Jurkat, Clone E6-1 (cell line): ENCODE measurements around the gene SEPTIN10.
"Not testable (repeated sequence)": the region's sequence is repeated elsewhere in the genome, so short reads cannot be mapped to it uniquely, and the experiment has no call there.

ENCODE experiments used
- DNase-seq: peaks from one replicate; pipeline ENCODE4 v3.0.0-alpha.2; 2011; ENCODE audit warnings: low read depth, low spot score
- H3K4me3 ChIP-seq: 2 replicates; pipeline ENCODE4 v1.5.1; 2011; ENCODE audit warnings: mild to moderate bottlenecking, low read length, control low read depth, moderate library complexity

The SEPTIN10 gene

DNA sequence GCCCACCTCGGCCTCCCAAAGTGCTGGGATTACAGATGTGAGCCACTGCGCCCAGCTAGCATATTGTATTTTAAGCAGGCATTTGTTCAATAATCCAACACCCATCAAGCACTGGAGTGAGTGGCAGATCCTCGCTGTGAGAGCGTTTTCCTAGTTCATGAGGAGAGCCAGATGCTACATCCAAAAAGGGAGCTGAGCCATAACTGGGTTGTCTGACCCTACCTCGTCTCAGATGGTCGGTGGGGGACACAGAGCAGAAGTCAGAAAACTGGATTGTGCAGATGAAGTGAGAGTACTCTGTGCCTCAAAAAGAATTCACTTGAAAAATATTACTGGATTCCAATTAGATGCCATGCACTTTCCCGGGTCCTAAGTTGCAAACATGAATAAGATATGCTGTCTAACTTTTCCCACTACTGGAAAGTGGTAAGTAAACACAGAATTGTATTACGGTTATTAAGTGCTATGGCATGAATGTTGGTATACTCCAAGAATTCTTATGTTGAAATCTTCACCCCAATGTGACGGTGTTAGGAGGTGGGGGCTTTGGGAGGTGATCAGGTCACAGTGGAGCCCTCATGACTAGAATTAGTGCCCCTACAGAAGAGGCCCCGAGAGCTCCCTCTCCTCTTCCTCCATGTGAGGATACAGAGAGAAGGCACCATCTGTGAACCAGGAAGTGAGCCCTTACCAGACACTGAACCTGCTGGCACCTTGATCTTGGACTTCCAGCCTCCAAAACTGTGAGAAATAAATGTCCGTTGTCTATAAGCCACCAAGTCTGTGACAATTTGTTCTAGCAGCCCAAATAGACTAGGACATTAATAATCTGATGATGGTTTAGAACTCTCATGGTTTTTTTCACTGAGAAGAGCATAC is 21.9 kb upstream of the SEPTIN10 start:
- DNase-seq: no peak
- H3K4me3 ChIP-seq: no peak overlapping the region

DNA sequence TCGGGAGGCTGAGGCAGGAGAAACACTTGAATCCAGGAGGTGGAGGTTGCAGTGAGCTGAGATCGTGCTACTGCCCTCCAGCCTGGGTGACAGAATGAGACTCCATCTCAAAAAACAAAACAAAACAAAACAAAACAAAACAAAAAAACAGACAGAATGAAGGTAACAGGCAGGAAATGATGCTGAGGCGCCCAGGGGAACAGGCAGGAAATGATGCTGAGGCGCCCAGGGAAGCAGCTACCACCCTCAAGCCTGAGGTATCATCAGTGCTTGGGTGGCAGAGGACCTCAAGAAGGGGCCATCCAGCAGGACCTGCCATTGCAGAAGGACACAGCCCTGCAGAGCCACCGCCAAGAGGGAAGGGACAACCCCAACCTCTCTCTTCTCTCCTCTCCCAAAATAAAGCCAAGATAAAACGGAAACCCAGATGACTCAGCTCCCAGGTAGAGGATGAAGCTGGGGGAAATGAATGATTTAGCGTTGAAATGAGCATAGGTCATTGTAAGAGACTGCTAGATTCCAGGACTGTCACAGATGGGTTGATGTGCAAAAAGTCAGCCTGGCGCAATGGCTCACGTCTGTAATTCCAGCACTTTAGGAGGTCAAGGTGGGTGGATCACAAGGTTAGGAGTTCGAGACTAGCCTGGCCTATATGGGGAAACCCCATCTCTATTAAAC is 19.7 kb upstream of the SEPTIN10 start:
- no peak overlapping the region for H3K4me3 ChIP-seq
- DNase-seq: no peak

- no peak for DNase-seq
- H3K4me3 ChIP-seq: no peak overlapping the region
Measured at GRCh38 chr2:109632158-109632789, 18.5 kb upstream of the SEPTIN10 start.

DNA sequence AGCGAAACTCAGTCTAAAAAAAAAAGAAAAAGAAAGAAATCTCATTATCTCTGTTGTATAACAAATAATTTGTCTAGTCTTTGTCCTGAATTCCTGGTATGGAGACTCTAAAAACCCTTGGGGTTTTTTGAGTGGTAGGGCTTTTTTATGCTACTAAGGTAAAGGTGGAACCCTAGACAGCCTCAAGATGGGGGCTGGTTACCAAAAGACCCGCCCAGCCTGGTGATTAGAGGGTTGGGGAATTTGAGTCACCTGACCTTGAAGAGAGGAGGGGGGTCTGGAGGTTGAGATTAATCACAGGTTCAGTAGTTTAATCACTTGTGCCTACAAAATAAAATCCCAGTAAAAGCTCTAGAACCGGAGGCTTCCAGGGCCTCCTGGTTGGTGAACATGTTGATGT is 18.0 kb upstream of the SEPTIN10 start:
- DNase-seq: no peak
- no peak overlapping the region for H3K4me3 ChIP-seq

- no peak for DNase-seq
Measured at GRCh38 chr2:109630441-109631430, 17.0 kb upstream of the SEPTIN10 start.

GRCh38 chr2:109629867-109630266 is 16.1 kb upstream of the SEPTIN10 start:
- no peak for DNase-seq
- no peak overlapping the region for H3K4me3 ChIP-seq

More at GRCh38 chr2:109630441-109631430, 17.0 kb upstream of the SEPTIN10 start:
- no peak overlapping the region for H3K4me3 ChIP-seq

DNA sequence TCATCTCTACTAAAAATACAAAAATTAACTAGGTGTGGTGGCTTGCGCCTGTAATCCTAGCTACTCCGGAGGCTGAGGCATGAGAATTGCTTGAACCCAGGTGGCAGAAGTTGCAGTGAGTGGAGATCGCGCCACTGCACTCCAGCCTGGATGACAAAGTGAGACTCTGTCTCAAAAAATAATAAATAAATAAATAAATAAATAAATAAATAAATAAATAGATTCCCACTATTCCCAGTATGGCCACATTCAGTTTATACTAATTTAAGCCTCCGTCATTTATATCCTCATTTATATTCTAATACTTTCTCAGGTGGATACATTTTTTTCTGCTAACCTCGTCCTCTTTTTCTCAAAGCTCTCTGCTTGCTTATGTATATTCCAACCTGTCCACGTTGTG is 14.6 kb upstream of the SEPTIN10 start:
- not testable (repeated sequence) for H3K4me3 ChIP-seq, DNase-seq

- DNase-seq: no peak
- no peak overlapping the region for H3K4me3 ChIP-seq
Measured at GRCh38 chr2:109624339-109624738, 10.6 kb upstream of the SEPTIN10 start.

DNA sequence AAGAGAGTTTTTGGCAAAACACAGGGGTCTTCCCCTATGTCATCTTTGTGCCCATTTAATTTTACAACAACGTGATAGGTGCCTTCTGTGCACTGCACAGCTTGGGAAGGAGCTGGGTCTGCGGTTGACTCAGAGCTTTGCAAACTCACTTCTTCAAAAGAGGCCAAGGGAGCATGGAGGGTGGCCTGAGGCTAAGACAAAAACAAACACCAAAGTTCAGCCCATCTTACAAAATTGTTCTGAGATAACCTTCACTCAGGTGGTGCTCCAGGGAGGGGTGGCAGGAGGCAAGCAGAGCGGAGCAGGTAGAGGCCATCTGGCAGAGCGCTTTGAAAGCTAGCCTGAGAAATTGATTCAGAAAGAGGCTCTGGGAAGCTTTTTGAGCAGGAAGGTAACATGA is 10.2 kb upstream of the SEPTIN10 start:
- no peak overlapping the region for H3K4me3 ChIP-seq
- DNase-seq: no peak

- no peak for DNase-seq
- no peak overlapping the region for H3K4me3 ChIP-seq
Measured at GRCh38 chr2:109623297-109623696, 9.5 kb upstream of the SEPTIN10 start.

GRCh38 chr2:109619032-109619615 is 5.4 kb upstream of the SEPTIN10 start:
- DNase-seq: no peak

GRCh38 chr2:109616184-109616583 is 2.4 kb upstream of the SEPTIN10 start:
- DNase-seq: no peak
- no peak overlapping the region for H3K4me3 ChIP-seq

More at GRCh38 chr2:109619032-109619615, 5.4 kb upstream of the SEPTIN10 start:
- no peak overlapping the region for H3K4me3 ChIP-seq

GRCh38 chr2:109615637-109616144 is 1.9 kb upstream of the SEPTIN10 start:
- H3K4me3 ChIP-seq: no peak overlapping the region
- DNase-seq: no peak

DNA sequence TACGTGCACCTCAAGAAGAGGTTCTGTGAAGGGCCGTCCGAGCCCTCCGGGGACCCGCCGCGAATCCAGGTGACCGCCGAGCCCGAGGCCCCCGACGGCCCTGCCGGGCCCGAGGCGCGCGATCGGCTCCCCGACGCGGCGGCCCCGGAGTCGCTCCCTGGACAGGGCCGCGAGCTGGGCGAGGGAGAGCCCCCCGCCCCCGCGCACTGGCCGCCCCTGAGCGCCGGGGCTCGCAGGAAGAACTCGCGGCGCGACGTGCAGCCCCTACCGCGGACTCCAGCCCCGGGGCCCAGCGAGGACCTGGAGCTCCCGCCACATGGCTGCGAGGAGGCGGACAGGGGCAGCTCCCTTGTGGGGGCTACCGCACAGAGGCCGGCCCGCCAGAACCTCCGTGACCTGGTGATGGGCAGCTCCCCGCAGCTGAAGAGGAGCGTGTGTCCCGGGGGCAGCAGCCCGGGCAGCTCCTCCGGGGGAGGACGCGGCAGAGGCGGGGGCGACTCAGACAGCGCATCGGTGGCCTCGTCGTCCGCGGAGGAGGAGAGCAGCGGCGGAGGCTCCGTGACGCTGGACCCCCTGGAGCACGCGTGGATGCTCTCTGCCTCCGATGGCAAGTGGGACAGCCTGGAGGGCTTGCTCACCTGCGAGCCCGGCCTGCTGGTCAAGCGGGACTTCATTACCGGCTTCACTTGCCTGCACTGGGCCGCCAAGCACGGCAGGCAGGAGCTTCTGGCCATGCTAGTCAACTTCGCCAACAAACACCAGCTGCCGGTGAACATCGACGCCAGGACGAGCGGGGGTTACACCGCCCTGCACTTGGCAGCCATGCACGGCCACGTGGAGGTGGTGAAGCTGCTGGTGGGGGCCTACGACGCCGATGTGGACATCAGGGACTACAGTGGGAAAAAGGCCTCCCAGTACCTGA is 1.2 kb upstream of the SEPTIN10 start:
- DNase-seq: no peak
- no peak overlapping the region for H3K4me3 ChIP-seq

DNA sequence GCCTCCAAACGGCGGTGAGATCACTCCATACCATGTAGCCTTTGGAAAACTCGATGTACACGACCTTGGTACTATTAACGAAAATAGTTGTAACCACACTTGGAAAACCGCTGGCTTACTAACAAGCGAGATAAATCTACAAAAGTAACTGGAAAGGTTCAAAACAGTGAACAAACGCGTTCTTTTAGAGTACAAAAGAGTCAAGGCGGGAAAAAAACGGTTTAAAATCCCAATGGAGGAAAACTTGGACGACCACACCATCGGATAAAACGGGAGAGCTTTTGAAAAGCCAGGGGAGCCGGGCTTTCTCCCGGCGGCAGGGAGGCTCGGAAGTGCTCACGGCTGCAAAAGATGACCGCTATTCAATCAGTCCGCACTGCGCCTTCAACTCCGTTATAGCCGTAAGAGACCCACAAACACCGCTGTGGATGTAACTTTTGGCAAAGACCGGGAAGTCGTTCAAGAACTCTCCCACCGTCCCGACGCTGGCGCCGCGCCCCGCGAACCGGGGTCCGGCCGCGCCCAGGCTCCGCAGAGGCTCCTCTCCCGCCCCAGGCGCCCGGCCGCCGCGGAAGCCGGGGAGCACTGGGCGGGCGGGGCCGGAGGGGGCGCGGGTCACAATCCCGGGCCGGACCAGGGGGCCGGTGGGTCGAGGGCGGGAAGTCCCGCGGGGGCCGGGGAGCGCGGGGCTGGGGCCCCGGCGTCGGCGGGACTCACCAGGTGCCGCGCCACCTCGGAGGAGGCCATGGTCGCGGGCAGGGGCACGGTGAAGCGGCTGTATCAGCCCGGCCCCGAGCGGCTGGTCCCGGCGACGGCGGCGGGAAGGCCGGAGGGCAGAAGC is 465 bp downstream of the SEPTIN10 start:
- H3K4me3 ChIP-seq: no peak overlapping the region
- DNase-seq: no peak

GRCh38 chr2:109611467-109612095 is 2.2 kb downstream of the SEPTIN10 start:
- no peak overlapping the region for H3K4me3 ChIP-seq
- DNase-seq: no peak
